GM23248 (cell line): ENCODE measurements around the gene DNAJC16.

Experiments
- EZH2 ChIP-seq: fragments of 200-600 bp; sonication (generic); IDR thresholded peaks from 2 replicates; pipeline ENCODE4 v1.6.1; 2018; ENCODE audit warnings: antibody characterized with exemption, mild to moderate bottlenecking; ENCODE audit not compliant: insufficient read depth, poor library complexity, severe bottlenecking
- EZH2phosphoT487 ChIP-seq: fragments of 200-600 bp; sonication (generic); IDR thresholded peaks from 2 replicates; pipeline ENCODE4 v1.6.1; 2018; ENCODE audit warnings: antibody characterized with exemption, moderate library complexity, mild to moderate bottlenecking, low read depth; ENCODE audit not compliant: insufficient read depth

- no peak for TF ChIP-seq EZH2
- no peak for TF ChIP-seq EZH2phosphoT487
Observed at GRCh38 chr1:15546641-15547040, 20.0 kb downstream of the DNAJC16 start.
